ENCODE results near the gene CCDC6.
A peak's percentile ranks its signal among the peaks of the same experiment; 100 is the strongest.
"Not testable (repeated sequence)": the region's sequence is repeated elsewhere in the genome, so short reads cannot be mapped to it uniquely, and the experiment has no call there.

CCDC6 gene

GRCh38 chr10:59906417-59907202 is at the start of gene CCDC6:
TSS of gene CCDC6 (minus strand) at chr10:59906556. CDS start at chr10:59906424, 132 bp downstream.
- DNase-seq (ENCODE audit: low spot score): peak; percentile 86

GRCh38 chr10:59954296-59954695 is 47.9 kb upstream of the CCDC6 start:
- no peak for DNase-seq (ENCODE audit: low spot score)

- not testable (repeated sequence) for DNase-seq (ENCODE audit: low spot score)
These were observed 47.4 kb upstream of the CCDC6 start for GRCh38 chr10:59953711-59954110.

- DNase-seq (ENCODE audit: low spot score): no peak
These were observed 43.7 kb upstream of the CCDC6 start for GRCh38 chr10:59950105-59950504.

GRCh38 chr10:59949608-59950007 is 43.3 kb upstream of the CCDC6 start:
- no peak for DNase-seq (ENCODE audit: low spot score)

GRCh38 chr10:59945991-59946390 is 39.6 kb upstream of the CCDC6 start:
- no peak for DNase-seq (ENCODE audit: low spot score)

- DNase-seq (ENCODE audit: low spot score): no peak
These were observed 39.2 kb upstream of the CCDC6 start for GRCh38 chr10:59945590-59945989.

GRCh38 chr10:59944339-59944935 is 38.1 kb upstream of the CCDC6 start:
- DNase-seq (ENCODE audit: low spot score): no peak

- DNase-seq (ENCODE audit: low spot score): no peak
These were observed 36.2 kb upstream of the CCDC6 start for GRCh38 chr10:59942556-59942955.

GRCh38 chr10:59937720-59938119 is 31.4 kb upstream of the CCDC6 start:
- DNase-seq (ENCODE audit: low spot score): no peak

- no peak for DNase-seq (ENCODE audit: low spot score)
These were observed 28.3 kb upstream of the CCDC6 start for GRCh38 chr10:59934701-59935100.

GRCh38 chr10:59930788-59931521 is 24.6 kb upstream of the CCDC6 start:
- not testable (repeated sequence) for DNase-seq (ENCODE audit: low spot score)

GRCh38 chr10:59926086-59926485 is 19.7 kb upstream of the CCDC6 start:
- DNase-seq (ENCODE audit: low spot score): no peak

GRCh38 chr10:59922907-59923306 is 16.6 kb upstream of the CCDC6 start:
- DNase-seq (ENCODE audit: low spot score): no peak

GRCh38 chr10:59917922-59918321 is 11.6 kb upstream of the CCDC6 start:
- DNase-seq (ENCODE audit: low spot score): no peak

GRCh38 chr10:59913547-59914237 is 7.3 kb upstream of the CCDC6 start:
- DNase-seq (ENCODE audit: low spot score): no peak

- DNase-seq (ENCODE audit: low spot score): no peak
These were observed 4.5 kb upstream of the CCDC6 start for GRCh38 chr10:59910867-59911266.

- DNase-seq (ENCODE audit: low spot score): no peak
These were observed 3.5 kb upstream of the CCDC6 start for GRCh38 chr10:59909815-59910214.

- no peak for DNase-seq (ENCODE audit: low spot score)
These were observed 2.4 kb upstream of the CCDC6 start for GRCh38 chr10:59908808-59909143.

- DNase-seq (ENCODE audit: low spot score): peak; percentile 55
These were observed 1.8 kb upstream of the CCDC6 start for GRCh38 chr10:59907918-59908807.

GRCh38 chr10:59907537-59907917 is 1.2 kb upstream of the CCDC6 start:
- DNase-seq (ENCODE audit: low spot score): no peak
